ENCODE measurements around the gene SHC2. TPM values are rescaled to one million over a fixed set of nuclear protein-coding genes. Genes with fewer than 3 reads are reported as not detected.
A peak's percentile ranks its signal among the peaks of the same experiment; 100 is the strongest.

The SHC2 gene
- total RNA-seq, 4 donors from 2014 or later = 14.6 to 25.0 (median 17.8) TPM

DNA sequence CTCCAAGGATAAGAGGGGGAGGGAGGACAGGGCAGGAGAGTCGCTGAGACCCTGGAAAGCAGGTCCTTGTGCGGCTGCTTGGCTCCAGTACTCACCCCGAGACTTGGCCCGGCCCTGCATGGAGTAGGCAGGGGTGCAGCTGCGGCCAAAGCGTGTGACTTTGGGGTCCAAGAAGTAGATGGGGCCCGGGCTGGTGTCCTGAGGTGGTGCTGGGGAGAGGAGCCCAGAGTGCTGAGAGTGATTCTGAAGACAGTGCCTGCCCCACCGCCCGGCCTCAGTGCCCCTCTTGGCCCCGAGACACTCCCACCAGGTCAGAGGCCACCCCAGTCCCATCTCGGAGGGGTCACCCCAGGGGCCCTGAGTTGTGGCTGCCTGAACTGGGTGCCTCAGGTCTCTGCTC is 6.7 kb upstream of the SHC2 start:
- no peak for TF ChIP-seq POLR2A (IDR thresholded peaks at IDR 0.05)
- TF ChIP-seq, protein P1, sequence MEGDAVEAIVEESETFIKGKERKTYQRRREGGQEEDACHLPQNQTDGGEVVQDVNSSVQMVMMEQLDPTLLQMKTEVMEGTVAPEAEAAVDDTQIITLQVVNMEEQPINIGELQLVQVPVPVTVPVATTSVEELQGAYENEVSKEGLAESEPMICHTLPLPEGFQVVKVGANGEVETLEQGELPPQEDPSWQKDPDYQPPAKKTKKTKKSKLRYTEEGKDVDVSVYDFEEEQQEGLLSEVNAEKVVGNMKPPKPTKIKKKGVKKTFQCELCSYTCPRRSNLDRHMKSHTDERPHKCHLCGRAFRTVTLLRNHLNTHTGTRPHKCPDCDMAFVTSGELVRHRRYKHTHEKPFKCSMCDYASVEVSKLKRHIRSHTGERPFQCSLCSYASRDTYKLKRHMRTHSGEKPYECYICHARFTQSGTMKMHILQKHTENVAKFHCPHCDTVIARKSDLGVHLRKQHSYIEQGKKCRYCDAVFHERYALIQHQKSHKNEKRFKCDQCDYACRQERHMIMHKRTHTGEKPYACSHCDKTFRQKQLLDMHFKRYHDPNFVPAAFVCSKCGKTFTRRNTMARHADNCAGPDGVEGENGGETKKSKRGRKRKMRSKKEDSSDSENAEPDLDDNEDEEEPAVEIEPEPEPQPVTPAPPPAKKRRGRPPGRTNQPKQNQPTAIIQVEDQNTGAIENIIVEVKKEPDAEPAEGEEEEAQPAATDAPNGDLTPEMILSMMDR (IDR thresholded peaks at IDR 0.05) = no peak
- no peak overlapping the region for H3K4me3 ChIP-seq (ENCODE audit: low read depth, poor library complexity, severe bottlenecking)
- DNase-seq (ENCODE audit: low spot score in 2 of 2) = no peak
- intact Hi-C loops (cut with DNase I; ENCODE audit: low total_unique reads) = no loop called here
- 74 to 75% methylated on average over 11 of the region's 11 CpGs for WGBS, 2 donors

DNA sequence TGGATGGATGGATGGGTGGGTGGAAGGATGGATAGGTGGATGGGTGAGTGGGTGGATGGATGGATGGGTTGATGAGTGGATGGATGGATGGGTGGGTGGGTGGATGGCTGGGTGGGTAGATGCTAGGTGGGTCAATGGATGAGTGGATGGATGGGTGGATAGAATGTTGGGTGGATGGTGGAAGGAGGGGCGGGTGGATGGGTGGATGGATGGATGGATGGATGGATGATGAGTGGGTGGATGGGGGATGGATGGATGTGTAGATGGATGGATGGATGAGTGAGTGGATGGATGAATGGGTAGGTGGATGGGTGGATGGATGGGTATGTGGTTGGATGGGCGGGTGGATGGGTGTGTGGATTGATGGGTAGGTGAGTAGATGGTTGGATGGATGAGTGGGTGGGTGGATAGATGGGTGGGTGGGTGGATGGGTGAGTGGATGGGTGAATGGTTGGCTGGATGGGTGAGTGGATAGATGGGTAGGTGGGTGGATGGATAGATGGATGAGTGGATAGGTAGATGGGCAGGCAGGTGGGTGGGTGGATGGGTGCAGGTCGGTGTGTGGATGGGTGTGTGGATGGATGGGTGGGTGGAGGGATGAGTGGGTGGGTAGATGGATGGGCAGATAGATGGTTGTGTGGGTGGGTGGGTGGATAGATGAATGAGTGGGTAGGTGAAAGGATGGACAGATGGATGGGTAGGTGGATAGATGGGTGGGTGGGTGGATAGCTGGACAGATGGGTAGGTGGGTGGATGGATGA is 4.4 kb upstream of the SHC2 start:
- no peak for DNase-seq (ENCODE audit: low spot score in 2 of 2)
- 92 to 94% methylated on average over 3 of the region's 3 CpGs for WGBS, 2 donors
- H3K4me3 ChIP-seq (ENCODE audit: low read depth, poor library complexity, severe bottlenecking) = no peak overlapping the region
- intact Hi-C loops (cut with DNase I; ENCODE audit: low total_unique reads) = no loop called here
- TF ChIP-seq POLR2A (IDR thresholded peaks at IDR 0.05) = no peak
- TF ChIP-seq, protein P1 (IDR thresholded peaks at IDR 0.05) = no peak

DNA sequence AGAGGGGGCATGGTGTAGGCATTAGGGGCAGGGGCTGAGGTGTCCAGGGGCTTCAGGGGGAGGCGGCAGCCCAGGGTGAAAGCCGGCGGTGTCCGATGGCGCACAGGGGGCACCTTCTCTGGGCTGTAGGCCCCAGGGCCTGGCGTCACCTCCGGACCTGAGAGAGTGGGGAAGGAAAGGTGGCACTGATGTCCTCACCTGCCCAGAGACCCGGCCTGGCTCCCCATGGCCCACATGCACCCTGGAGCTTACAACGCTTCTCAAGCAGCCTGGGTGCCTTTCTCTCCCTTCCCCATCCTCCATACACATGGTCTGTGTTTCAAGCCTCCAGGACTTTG is 3.3 kb upstream of the SHC2 start:
- 90 to 93% methylated on average over 9 of the region's 9 CpGs for WGBS, 2 donors
- H3K4me3 ChIP-seq (ENCODE audit: low read depth, poor library complexity, severe bottlenecking) = no peak overlapping the region
- DNase-seq (ENCODE audit: low spot score in 2 of 2) = no peak
- TF ChIP-seq POLR2A (IDR thresholded peaks at IDR 0.05) = no peak
- TF ChIP-seq, protein P1 (IDR thresholded peaks at IDR 0.05) = no peak
- intact Hi-C loops (cut with DNase I; ENCODE audit: low total_unique reads) = no loop called here

DNA sequence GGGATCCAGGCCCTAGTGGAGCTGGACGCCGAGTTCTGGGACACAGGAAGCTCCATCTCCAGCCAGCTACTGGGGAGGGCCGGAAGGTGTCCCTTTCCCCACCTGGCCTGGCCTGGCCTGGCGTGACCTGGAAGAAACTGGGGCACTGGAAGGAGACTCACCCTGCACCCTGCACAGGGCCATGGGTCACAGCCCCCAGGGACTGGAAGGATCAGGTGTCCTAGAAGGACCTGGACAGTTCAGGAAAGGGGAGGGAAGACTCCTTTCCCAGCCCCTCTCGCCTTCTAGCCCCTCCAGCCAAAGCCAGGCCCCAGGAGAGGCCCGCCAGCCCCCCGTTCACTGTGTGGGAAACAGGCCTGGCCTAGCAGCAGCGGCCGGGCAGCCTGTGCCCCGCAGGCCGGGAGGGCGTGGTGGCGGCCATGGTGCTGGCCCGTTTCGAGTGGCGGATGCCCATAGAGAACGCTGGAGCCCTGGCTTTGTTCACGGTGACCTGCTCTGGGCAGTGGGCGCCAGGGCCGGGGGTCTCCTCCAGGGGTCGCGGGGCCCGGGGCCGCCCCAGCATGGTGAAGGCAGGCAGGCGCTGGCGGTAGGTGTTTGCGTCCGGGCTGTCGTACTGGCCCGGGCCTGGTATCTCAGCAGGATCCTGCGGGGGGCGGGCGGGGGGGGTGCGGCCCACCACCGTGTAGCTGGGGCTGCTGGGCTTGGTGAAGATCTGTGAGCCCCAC is 2.8 kb upstream of the SHC2 start:
- no peak overlapping the region for H3K4me3 ChIP-seq (ENCODE audit: low read depth, poor library complexity, severe bottlenecking)
- 79 to 80% methylated on average over 31 to 33 of the region's 35 CpGs for WGBS, 2 donors
- intact Hi-C loops (cut with DNase I; ENCODE audit: low total_unique reads) = no loop called here
- DNase-seq (ENCODE audit: low spot score in 2 of 2) = no peak
- TF ChIP-seq, protein P1 (IDR thresholded peaks at IDR 0.05) = no peak
- TF ChIP-seq POLR2A (IDR thresholded peaks at IDR 0.05) = no peak

DNA sequence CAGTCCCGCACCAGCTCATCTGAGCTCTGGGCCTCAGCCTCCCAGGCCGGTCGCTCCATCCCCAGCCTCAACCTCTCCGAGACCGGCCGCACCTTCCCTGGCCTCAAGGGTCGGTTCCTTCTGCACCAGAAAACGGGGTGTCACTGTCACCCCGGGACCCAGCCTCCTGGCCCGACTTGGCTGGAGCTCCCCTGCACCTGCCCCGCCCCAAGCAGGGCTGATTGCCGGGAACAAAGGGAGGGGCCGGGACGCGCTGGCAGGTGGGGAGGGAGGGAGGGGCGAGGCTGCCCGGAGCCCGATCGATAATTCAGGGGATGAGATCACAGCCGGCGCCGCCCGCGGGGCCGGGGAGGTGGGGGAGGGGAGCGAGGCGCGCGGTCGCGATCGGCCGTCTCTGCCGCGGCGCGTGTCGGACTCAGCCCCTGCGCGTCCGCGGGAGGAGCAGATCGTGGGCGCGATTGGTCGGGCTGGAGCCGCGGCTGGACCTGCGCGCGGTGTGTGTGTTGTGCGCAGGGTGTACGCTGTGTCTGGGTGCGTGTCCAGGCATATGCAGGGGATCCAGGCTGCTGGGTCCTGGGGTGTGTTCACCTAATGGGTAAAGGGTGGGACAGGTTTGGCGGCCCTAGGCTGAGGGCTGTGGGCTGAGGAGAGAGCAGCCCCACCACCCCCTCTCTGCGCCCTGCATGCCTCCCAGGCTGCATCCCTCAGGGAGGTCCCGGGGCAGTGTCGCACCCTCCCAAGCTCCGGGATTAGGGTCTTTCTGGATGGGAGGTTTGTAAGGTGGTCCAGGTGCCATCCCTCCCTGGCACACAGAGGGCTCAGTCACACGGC is 1.1 kb upstream of the SHC2 start:
- intact Hi-C loops (cut with DNase I; ENCODE audit: low total_unique reads) = no loop called here
- TF ChIP-seq, protein P1 (IDR thresholded peaks at IDR 0.05) = no peak
- no peak for TF ChIP-seq POLR2A (IDR thresholded peaks at IDR 0.05)
- H3K4me3 ChIP-seq (ENCODE audit: low read depth, poor library complexity, severe bottlenecking) = no peak overlapping the region
- peak; percentile 34 to 92 for DNase-seq (ENCODE audit: low spot score in 2 of 2)
- WGBS, 2 donors = 7% methylated on average over 20 to 21 of the region's 60 CpGs
